22Rv1 (cell line): Measurements from ENCODE around the gene THSD4.

Source experiments
- H3K27ac ChIP-seq: fragments of 450-650 bp; 2 replicates; pipeline ENCODE4 v1.5.1; 2017
- CTCF ChIP-seq: fragments of 450-650 bp; IDR thresholded peaks from 2 replicates; pipeline ENCODE4 v1.5.1; 2017; ENCODE audit warnings: mild to moderate bottlenecking
- ZFX ChIP-seq: fragments of 450-650 bp; IDR thresholded peaks from 2 replicates; pipeline ENCODE4 v1.6.1; 2017; ENCODE audit warnings: antibody characterized with exemption, borderline replicate concordance

THSD4 gene

GRCh38 chr15:71811752-71812735, 696.8 kb downstream of the THSD4 start:
- no peak overlapping the region for H3K27ac ChIP-seq
- no peak for TF ChIP-seq CTCF
- TF ChIP-seq ZFX: no peak

- TF ChIP-seq ZFX (no peak), CTCF (no peak)
- no peak overlapping the region for H3K27ac ChIP-seq
These were observed 697.9 kb downstream of the THSD4 start for GRCh38 chr15:71812966-71813722.

- TF ChIP-seq CTCF: no peak
- no peak for TF ChIP-seq ZFX
- H3K27ac ChIP-seq: no peak overlapping the region
These were observed 698.6 kb downstream of the THSD4 start for GRCh38 chr15:71813723-71814470.

GRCh38 chr15:71815301-71815700, 700.0 kb downstream of the THSD4 start:
- TF ChIP-seq ZFX (no peak), CTCF (no peak)

GRCh38 chr15:71817351-71817750, 702.1 kb downstream of the THSD4 start:
- H3K27ac ChIP-seq: no peak overlapping the region
- no peak for TF ChIP-seq ZFX
- no peak for TF ChIP-seq CTCF

More at GRCh38 chr15:71815301-71815700, 700.0 kb downstream of the THSD4 start:
- H3K27ac ChIP-seq: no peak overlapping the region

GRCh38 chr15:71820127-71820526, 704.9 kb downstream of the THSD4 start:
- no peak overlapping the region for H3K27ac ChIP-seq
- TF ChIP-seq CTCF: no peak
- no peak for TF ChIP-seq ZFX
